ENCODE results near the gene VPS35.

Gene VPS35

GRCh38 chr16:46620266-46621005 is 68.5 kb downstream of the VPS35 start:
- in situ Hi-C loops (cut with MboI; ENCODE audit: low sequenced_read_pairs) = no loop called here

- in situ Hi-C loops (cut with MboI; ENCODE audit: low sequenced_read_pairs) = no loop called here
Observed at GRCh38 chr16:46618516-46618915, 70.5 kb downstream of the VPS35 start.

- in situ Hi-C loops (cut with MboI; ENCODE audit: low sequenced_read_pairs) = no loop called here
Observed at GRCh38 chr16:46614006-46614405, 75.0 kb downstream of the VPS35 start.

- in situ Hi-C loops (cut with MboI; ENCODE audit: low sequenced_read_pairs) = no loop called here
Observed at GRCh38 chr16:46613352-46613751, 75.6 kb downstream of the VPS35 start.

GRCh38 chr16:46612121-46612520 is 76.9 kb downstream of the VPS35 start:
- in situ Hi-C loops (cut with MboI; ENCODE audit: low sequenced_read_pairs) = no loop called here

GRCh38 chr16:46607529-46607928 is 81.4 kb downstream of the VPS35 start:
- in situ Hi-C loops (cut with MboI; ENCODE audit: low sequenced_read_pairs) = no loop called here

- in situ Hi-C loops (cut with MboI; ENCODE audit: low sequenced_read_pairs) = no loop called here
Observed at GRCh38 chr16:46606231-46606630, 82.7 kb downstream of the VPS35 start.
